ENCODE results near the gene RNLS. TPM values are rescaled to one million over a fixed set of nuclear protein-coding genes. Genes with fewer than 3 reads are reported as not detected.

Gene RNLS
- total RNA-seq, 2 experiments from 2014 or later = 0.95 to 2.7 TPM

DNA sequence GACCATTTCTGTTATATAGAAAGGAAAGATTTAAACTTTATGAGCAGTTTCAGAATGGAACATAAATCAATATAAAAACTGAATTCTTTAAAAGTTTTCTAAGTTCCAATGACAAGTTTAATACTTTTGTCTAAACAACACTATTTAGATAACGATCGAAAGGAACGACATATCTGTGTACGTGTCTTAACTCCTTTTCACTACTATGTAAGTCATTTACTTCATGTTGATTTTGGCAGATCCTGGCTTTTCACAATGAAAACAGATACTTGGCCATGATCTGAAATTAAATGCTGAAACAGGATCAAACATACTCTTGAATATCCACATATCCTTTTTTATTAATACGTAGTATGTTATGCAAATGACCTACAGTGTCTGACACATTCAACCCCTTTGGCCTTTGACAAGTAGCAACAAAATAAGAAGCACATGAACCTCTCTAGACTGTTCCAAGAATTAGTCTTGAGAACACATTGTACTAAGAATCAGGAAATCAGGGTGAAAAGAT lies 41.9 kb downstream of the RNLS start:
- no peaks in the 10 kb centered on the region for H3K27me3 Mint-ChIP-seq
- TF ChIP-seq, protein P1, sequence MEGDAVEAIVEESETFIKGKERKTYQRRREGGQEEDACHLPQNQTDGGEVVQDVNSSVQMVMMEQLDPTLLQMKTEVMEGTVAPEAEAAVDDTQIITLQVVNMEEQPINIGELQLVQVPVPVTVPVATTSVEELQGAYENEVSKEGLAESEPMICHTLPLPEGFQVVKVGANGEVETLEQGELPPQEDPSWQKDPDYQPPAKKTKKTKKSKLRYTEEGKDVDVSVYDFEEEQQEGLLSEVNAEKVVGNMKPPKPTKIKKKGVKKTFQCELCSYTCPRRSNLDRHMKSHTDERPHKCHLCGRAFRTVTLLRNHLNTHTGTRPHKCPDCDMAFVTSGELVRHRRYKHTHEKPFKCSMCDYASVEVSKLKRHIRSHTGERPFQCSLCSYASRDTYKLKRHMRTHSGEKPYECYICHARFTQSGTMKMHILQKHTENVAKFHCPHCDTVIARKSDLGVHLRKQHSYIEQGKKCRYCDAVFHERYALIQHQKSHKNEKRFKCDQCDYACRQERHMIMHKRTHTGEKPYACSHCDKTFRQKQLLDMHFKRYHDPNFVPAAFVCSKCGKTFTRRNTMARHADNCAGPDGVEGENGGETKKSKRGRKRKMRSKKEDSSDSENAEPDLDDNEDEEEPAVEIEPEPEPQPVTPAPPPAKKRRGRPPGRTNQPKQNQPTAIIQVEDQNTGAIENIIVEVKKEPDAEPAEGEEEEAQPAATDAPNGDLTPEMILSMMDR (IDR thresholded peaks at IDR 0.05) = no peak
- DNase-seq (no peak), ATAC-seq (ENCODE audit: poor library complexity) (no peak)
- Histone ChIP-seq H3K4me1 (ENCODE audit: insufficient read depth, low read length) (no peaks in the 10 kb centered on the region), H3K9me3 (ENCODE audit: control insufficient read depth in 1 of 2, insufficient read depth in 1 of 2, low read length in 2 of 2) (no peaks in the 10 kb centered on the region), H3K4me3 (ENCODE audit: low read length) (no peak overlapping the region), H3K36me3 (ENCODE audit: insufficient read depth, low read length) (no peaks in the 10 kb centered on the region), H3K27ac (ENCODE audit: low read depth in 1 of 2, low read length in 2 of 2) (no peak overlapping the region), H3K27me3 (ENCODE audit: control insufficient read depth in 1 of 2, insufficient read depth in 2 of 2, low read length in 2 of 2) (no peaks in the 10 kb centered on the region)
- no peak overlapping the region for H3K27ac Mint-ChIP-seq
- no peaks in the 10 kb centered on the region for H3K4me1 Mint-ChIP-seq (ENCODE audit: low read depth)
- ChIA-PET CTCF (no interaction called here), POLR2A (no interaction called here)
- intact Hi-C loops (cut with DNase I, micrococcal nuclease) = no loop called here
- H3K9me3 Mint-ChIP-seq = no peaks in the 10 kb centered on the region
- no peak overlapping the region for H3K4me3 Mint-ChIP-seq
- no peaks in the 10 kb centered on the region for H3K36me3 Mint-ChIP-seq (ENCODE audit: low read depth)

DNA sequence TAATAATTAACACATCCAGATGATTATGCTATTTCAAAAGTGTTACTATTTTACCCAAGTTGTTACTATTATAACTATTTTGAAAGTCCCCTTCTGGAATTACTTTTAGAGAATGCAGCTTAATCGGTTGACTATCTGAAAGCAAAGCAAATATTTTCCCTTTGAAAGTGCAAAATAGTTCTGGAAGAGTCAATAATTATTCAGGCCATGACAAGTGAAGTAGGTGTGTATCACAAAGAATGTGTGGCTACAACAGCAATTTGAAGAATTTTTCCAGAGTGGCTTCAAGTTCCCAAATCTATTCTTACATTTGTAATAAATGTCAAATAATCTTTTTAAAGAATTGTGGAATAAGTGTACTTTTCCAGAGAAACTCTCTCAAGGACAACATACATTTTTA lies 42.8 kb downstream of the RNLS start:
- no peaks in the 10 kb centered on the region for H3K36me3 Mint-ChIP-seq (ENCODE audit: low read depth)
- H3K9me3 ChIP-seq (ENCODE audit: control insufficient read depth in 1 of 2, insufficient read depth in 1 of 2, low read length in 2 of 2) = no peaks in the 10 kb centered on the region
- TF ChIP-seq, protein P1 (IDR thresholded peaks at IDR 0.05) = no peak
- no peak overlapping the region for H3K4me3 ChIP-seq (ENCODE audit: low read length)
- H3K4me3 Mint-ChIP-seq = no peak overlapping the region
- H3K9me3 Mint-ChIP-seq = no peaks in the 10 kb centered on the region
- no peak overlapping the region for H3K27ac Mint-ChIP-seq
- H3K4me1 Mint-ChIP-seq (ENCODE audit: low read depth) = no peaks in the 10 kb centered on the region
- no peak overlapping the region for H3K27ac ChIP-seq (ENCODE audit: low read depth in 1 of 2, low read length in 2 of 2)
- POLR2A ChIA-PET = no interaction called here
- intact Hi-C loops (cut with DNase I, micrococcal nuclease) = no loop called here
- no peaks in the 10 kb centered on the region for H3K4me1 ChIP-seq (ENCODE audit: insufficient read depth, low read length)
- ATAC-seq (ENCODE audit: poor library complexity) (no peak), DNase-seq (no peak)
- H3K27me3 Mint-ChIP-seq = no peaks in the 10 kb centered on the region
- H3K36me3 ChIP-seq (ENCODE audit: insufficient read depth, low read length) = no peaks in the 10 kb centered on the region
- no peaks in the 10 kb centered on the region for H3K27me3 ChIP-seq (ENCODE audit: control insufficient read depth in 1 of 2, insufficient read depth in 2 of 2, low read length in 2 of 2)
- CTCF ChIA-PET = no interaction called here

DNA sequence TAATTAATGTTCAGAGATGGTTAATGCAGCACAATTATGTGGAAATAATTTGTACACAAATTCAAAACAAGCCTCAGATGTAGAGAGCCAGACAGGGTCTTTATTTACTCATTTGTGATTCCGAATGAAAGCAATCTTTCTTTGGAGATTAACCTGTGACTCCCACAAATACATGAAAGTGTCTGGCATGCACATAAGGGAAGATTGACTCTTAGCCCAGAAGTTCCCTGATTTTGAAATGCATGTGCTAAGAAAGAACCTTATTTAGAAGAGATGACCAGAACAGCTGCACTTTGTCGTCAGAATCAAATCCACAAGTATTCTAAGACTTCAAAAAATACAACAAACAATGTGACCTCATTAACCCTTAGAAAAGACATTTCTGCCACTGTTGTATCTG lies 45.1 kb downstream of the RNLS start:
- Histone ChIP-seq H3K36me3 (ENCODE audit: insufficient read depth, low read length) (no peaks in the 10 kb centered on the region), H3K27me3 (ENCODE audit: control insufficient read depth in 1 of 2, insufficient read depth in 2 of 2, low read length in 2 of 2) (no peaks in the 10 kb centered on the region), H3K27ac (ENCODE audit: low read depth in 1 of 2, low read length in 2 of 2) (no peak overlapping the region), H3K9me3 (ENCODE audit: control insufficient read depth in 1 of 2, insufficient read depth in 1 of 2, low read length in 2 of 2) (no peaks in the 10 kb centered on the region), H3K4me3 (ENCODE audit: low read length) (no peak overlapping the region), H3K4me1 (ENCODE audit: insufficient read depth, low read length) (no peaks in the 10 kb centered on the region)
- ATAC-seq (ENCODE audit: poor library complexity) (no peak), DNase-seq (no peak)
- TF ChIP-seq, protein P1 (IDR thresholded peaks at IDR 0.05) = no peak
- POLR2A ChIA-PET = no interaction called here
- Mint-ChIP-seq H3K4me1 (ENCODE audit: low read depth) (no peaks in the 10 kb centered on the region), H3K4me3 (no peak overlapping the region), H3K27ac (no peak overlapping the region), H3K36me3 (ENCODE audit: low read depth) (no peaks in the 10 kb centered on the region), H3K9me3 (no peaks in the 10 kb centered on the region), H3K27me3 (no peaks in the 10 kb centered on the region)
- CTCF ChIA-PET = no interaction called here
- intact Hi-C loops (cut with DNase I, micrococcal nuclease) = no loop called here

All from CD4-positive, alpha-beta T cell (primary cell).